HepG2 (cell line): ENCODE measurements around the gene CIAO2B. TPM values are rescaled to one million over a fixed set of nuclear protein-coding genes. Genes with fewer than 3 reads are reported as not detected.

Source experiments
- AKAP8 ChIP-seq: sonication (generic); formaldehyde crosslinking; IDR thresholded peaks from 2 replicates; pipeline ENCODE4 v1.5.1; 2020; ENCODE audit warnings: mild to moderate bottlenecking, missing genetic modification reagents
- BORCS8-MEF2B ChIP-seq: sonication (generic); formaldehyde crosslinking; IDR thresholded peaks from 2 replicates; pipeline ENCODE4 v1.8.0; 2022; ENCODE audit warnings: mild to moderate bottlenecking, missing genetic modification reagents
- FOXA1 ChIP-seq, 2 experiments: fragments of 450-650 bp in 1 of 2; sonication (generic) in 1 of 2; formaldehyde crosslinking in 1 of 2; IDR thresholded peaks; 2 replicates each; pipeline versions ENCODE4 v1.4.0 to v1.6.1; 2016 to 2020; ENCODE audit warnings: missing genetic modification reagents in 1 of 2
- FOXA3 ChIP-seq: IDR thresholded peaks from 2 replicates; pipeline ENCODE4 v1.6.1; 2016; ENCODE audit warnings: missing genetic modification reagents, missing compliant biosample characterization
- KLF16 ChIP-seq, 2 experiments: sonication (generic) in 1 of 2; formaldehyde crosslinking in 1 of 2; IDR thresholded peaks; 2 replicates each; pipeline versions ENCODE4 v1.6.1 to v1.8.0; 2016 to 2023; ENCODE audit warnings: missing genetic modification reagents in 2 of 2, missing compliant biosample characterization in 1 of 2
- KMT2B ChIP-seq: IDR thresholded peaks from 2 replicates; pipeline ENCODE4 v1.6.1; 2016; ENCODE audit warnings: missing genetic modification reagents, missing compliant biosample characterization
- MBD4 ChIP-seq: IDR thresholded peaks from 2 replicates; pipeline ENCODE4 v1.6.1; 2012; ENCODE audit warnings: low read length, inconsistent platforms, borderline replicate concordance
- MIXL1 ChIP-seq: IDR thresholded peaks from 2 replicates; pipeline ENCODE4 v1.6.1; 2016
- NFKB2 ChIP-seq: sonication (generic); formaldehyde crosslinking; IDR thresholded peaks from 2 replicates; pipeline ENCODE4 v1.4.0; 2020; ENCODE audit warnings: missing genetic modification reagents, borderline replicate concordance
- NKX3-1 ChIP-seq: sonication (generic); formaldehyde crosslinking; IDR thresholded peaks from 2 replicates; pipeline ENCODE4 v1.5.0; 2020; ENCODE audit warnings: missing genetic modification reagents
- ONECUT2 ChIP-seq: sonication (generic); formaldehyde crosslinking; IDR thresholded peaks from 2 replicates; pipeline ENCODE4 v1.4.0; 2020; ENCODE audit warnings: missing genetic modification reagents
- PHF21A ChIP-seq: sonication (generic); formaldehyde crosslinking; IDR thresholded peaks from 2 replicates; pipeline ENCODE4 v1.5.0; 2020; ENCODE audit warnings: mild to moderate bottlenecking, missing genetic modification reagents
- POLR2AphosphoS2 ChIP-seq: IDR thresholded peaks from 2 replicates; pipeline ENCODE4 v1.6.1; 2011; ENCODE audit warnings: low read depth, low read length, improper control_type of control experiment
- SMAD9 ChIP-seq: sonication (generic); formaldehyde crosslinking; IDR thresholded peaks from 2 replicates; pipeline ENCODE4 v1.5.1; 2020; ENCODE audit warnings: mild to moderate bottlenecking, missing genetic modification reagents
- SMYD3 ChIP-seq: sonication (generic); formaldehyde crosslinking; IDR thresholded peaks from 2 replicates; pipeline ENCODE4 v1.8.1; 2023; ENCODE audit warnings: mild to moderate bottlenecking, missing genetic modification reagents
- TBL1XR1 ChIP-seq: fragments of 150-350 bp; IDR thresholded peaks from 2 replicates; pipeline ENCODE4 v1.6.1; 2014; ENCODE audit warnings: borderline replicate concordance, low read length; ENCODE audit not compliant: partially characterized antibody
- THAP11 ChIP-seq: IDR thresholded peaks from 2 replicates; pipeline ENCODE4 v1.6.1; 2016; ENCODE audit warnings: missing biosample characterization, missing genetic modification reagents
- WIZ ChIP-seq: sonication (generic); formaldehyde crosslinking; IDR thresholded peaks from 2 replicates; pipeline ENCODE4 v1.5.1; 2020; ENCODE audit warnings: mild to moderate bottlenecking, missing genetic modification reagents
- ZNF251 ChIP-seq: sonication (generic); formaldehyde crosslinking; IDR thresholded peaks from 2 replicates; pipeline ENCODE4 v1.9.0; 2021; ENCODE audit warnings: mild to moderate bottlenecking, missing genetic modification reagents
- ZNF253 ChIP-seq: sonication (generic); formaldehyde crosslinking; IDR thresholded peaks from 2 replicates; pipeline ENCODE4 v1.8.0; 2022; ENCODE audit warnings: mild to moderate bottlenecking, missing genetic modification reagents, borderline replicate concordance
- ZNF496 ChIP-seq: sonication (generic); formaldehyde crosslinking; IDR thresholded peaks from 2 replicates; pipeline ENCODE4 v1.8.1; 2023; ENCODE audit warnings: mild to moderate bottlenecking, moderate library complexity, missing genetic modification reagents; ENCODE audit not compliant: insufficient replicate concordance
- ZNF781 ChIP-seq: sonication (generic); formaldehyde crosslinking; IDR thresholded peaks from 2 replicates; pipeline ENCODE4 v1.5.1; 2020; ENCODE audit warnings: borderline replicate concordance, mild to moderate bottlenecking, missing genetic modification reagents; ENCODE audit errors: not compliant biosample characterization
- polyA plus RNA-seq, 8 experiments: library from polyadenylated mRNA; depleted of rRNA in 3 of 8; stranded (reverse) in 7 of 8; unstranded in 1 of 8; fragments of >200 nt; fragmentation: Illumina TruSeq in 4 of 8; extraction: Trizol in 4 of 8; gene quantifications; 2 replicates each; pipeline versions ENCODE4 v1.2.1 to v1.2.3, GENCODE V29; 2011 to 2016; ENCODE audit warnings: low read depth in 4 of 8, missing spikeins in 1 of 8, mixed read lengths in 1 of 8; ENCODE audit not compliant: insufficient read depth in 1 of 8
- total RNA-seq, 5 experiments: library from RNA; depleted of rRNA; stranded (reverse); fragments of >200 nt; fragmentation: Illumina TruSeq; extraction: Trizol; gene quantifications; 2 replicates each; pipeline ENCODE4 v1.2.3, GENCODE V29; 2016; ENCODE audit warnings: low read depth in 1 of 5
- TF ChIP-seq, protein P1 (sequence below): IDR thresholded peaks from 2 replicates; pipeline ENCODE4 v1.6.1; 2016; ENCODE audit warnings: missing genetic modification reagents, missing compliant biosample characterization
- TF ChIP-seq, protein P2 (sequence below): sonication (generic); formaldehyde crosslinking; IDR thresholded peaks from 2 replicates; pipeline ENCODE4 v1.5.1; 2020; ENCODE audit warnings: missing genetic modification reagents, mild to moderate bottlenecking, borderline replicate concordance
- TF ChIP-seq, protein P3 (sequence below): sonication (generic); formaldehyde crosslinking; IDR thresholded peaks from 2 replicates; pipeline ENCODE4 v1.4.0; 2020; ENCODE audit warnings: missing genetic modification reagents; ENCODE audit errors: not compliant biosample characterization
- TF ChIP-seq, protein P4 (sequence below): sonication (generic); formaldehyde crosslinking; IDR thresholded peaks from 2 replicates; pipeline ENCODE4 v1.8.0; 2022; ENCODE audit warnings: mild to moderate bottlenecking, missing genetic modification reagents, borderline replicate concordance

CIAO2B gene
- total and polyA plus RNA-seq, 2 of the 13 experiments (the other 11 are each of a cell fraction or from before 2014, with no cell fraction given) = 157 to 293 TPM

DNA sequence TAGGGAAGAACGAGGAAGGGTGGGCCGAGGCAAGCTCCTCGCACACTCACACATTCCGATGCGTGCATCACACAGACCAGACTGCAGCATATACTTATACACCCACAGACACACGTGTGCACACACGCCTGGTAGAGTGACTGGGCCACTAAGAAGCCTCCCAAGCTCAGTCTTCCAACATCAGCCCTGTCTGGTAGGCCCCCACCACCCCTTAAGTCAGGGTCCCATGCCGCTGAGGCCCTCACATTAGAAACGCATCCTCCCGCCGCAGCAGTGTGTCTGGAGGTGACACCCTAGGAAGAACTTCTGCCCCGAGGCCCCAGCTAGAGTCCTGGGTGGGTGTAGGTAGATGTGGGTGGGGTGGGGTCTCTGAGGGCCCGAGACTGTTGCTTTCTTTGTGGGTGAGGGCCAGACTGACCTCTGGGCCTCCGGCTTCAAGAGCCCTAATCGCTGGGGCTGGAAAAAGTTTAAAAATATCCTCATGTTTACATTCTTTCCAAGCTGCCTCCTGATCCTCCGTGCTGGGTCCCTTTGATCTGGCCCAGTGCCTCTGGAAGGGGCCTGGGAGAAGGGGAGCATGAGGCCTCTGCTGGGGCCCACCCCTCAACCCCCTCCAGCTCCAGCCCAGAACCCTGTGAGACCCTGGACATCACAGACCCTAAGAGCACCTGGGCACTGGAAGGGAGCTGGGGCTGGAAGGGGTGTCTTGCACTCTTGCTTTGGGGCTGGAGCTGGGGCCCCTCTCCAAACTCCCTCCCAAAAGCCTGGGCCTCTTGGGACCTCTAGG is 29.2 kb downstream of the CIAO2B start (continued):
- TF ChIP-seq KMT2B (CRISPR knock-in tag) = no peak; the same call in 1 of the 2 replicates
- no peak for TF ChIP-seq BORCS8-MEF2B (CRISPR knock-in tag)
- TF ChIP-seq, protein P1, sequence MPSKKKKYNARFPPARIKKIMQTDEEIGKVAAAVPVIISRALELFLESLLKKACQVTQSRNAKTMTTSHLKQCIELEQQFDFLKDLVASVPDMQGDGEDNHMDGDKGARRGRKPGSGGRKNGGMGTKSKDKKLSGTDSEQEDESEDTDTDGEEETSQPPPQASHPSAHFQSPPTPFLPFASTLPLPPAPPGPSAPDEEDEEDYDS (CRISPR knock-in tag) = peak; percentile 62
- TF ChIP-seq TBL1XR1 = no peak
- TF ChIP-seq FOXA1 (IDR thresholded peaks at IDR 0.05) = no peak
- peak; percentile 92 for TF ChIP-seq FOXA1 (CRISPR knock-in tag; IDR thresholded peaks at IDR 0.05)
- TF ChIP-seq THAP11 = peak; percentile 48; the same call in 1 of the 2 replicates
- TF ChIP-seq NKX3-1 (CRISPR knock-in tag) = 0 out of 2 replicates have a peak, but pooled peaks have one; percentile 46
- no peak for TF ChIP-seq POLR2AphosphoS2
- TF ChIP-seq SMAD9 (CRISPR knock-in tag) = no peak
- TF ChIP-seq, protein P2, sequence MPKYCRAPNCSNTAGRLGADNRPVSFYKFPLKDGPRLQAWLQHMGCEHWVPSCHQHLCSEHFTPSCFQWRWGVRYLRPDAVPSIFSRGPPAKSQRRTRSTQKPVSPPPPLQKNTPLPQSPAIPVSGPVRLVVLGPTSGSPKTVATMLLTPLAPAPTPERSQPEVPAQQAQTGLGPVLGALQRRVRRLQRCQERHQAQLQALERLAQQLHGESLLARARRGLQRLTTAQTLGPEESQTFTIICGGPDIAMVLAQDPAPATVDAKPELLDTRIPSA (CRISPR knock-in tag) = peak; percentile 69; the same call in 1 of the 2 replicates
- TF ChIP-seq PHF21A = no peak; the same call in 1 of the 2 replicates
- no peak for TF ChIP-seq ONECUT2
- TF ChIP-seq, protein P3, sequence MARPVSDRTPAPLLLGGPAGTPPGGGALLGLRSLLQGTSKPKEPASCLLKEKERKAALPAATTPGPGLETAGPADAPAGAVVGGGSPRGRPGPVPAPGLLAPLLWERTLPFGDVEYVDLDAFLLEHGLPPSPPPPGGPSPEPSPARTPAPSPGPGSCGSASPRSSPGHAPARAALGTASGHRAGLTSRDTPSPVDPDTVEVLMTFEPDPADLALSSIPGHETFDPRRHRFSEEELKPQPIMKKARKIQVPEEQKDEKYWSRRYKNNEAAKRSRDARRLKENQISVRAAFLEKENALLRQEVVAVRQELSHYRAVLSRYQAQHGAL = no peak
- no peak for TF ChIP-seq NFKB2
- TF ChIP-seq WIZ (CRISPR knock-in tag) = no peak
- TF ChIP-seq AKAP8 = no peak
- no peak for TF ChIP-seq SMYD3 (CRISPR knock-in tag)
- TF ChIP-seq MBD4 = no peak
- no peak for TF ChIP-seq ZNF496 (CRISPR knock-in tag)
- no peak for TF ChIP-seq ZNF781 (CRISPR knock-in tag)
- TF ChIP-seq, protein P4, sequence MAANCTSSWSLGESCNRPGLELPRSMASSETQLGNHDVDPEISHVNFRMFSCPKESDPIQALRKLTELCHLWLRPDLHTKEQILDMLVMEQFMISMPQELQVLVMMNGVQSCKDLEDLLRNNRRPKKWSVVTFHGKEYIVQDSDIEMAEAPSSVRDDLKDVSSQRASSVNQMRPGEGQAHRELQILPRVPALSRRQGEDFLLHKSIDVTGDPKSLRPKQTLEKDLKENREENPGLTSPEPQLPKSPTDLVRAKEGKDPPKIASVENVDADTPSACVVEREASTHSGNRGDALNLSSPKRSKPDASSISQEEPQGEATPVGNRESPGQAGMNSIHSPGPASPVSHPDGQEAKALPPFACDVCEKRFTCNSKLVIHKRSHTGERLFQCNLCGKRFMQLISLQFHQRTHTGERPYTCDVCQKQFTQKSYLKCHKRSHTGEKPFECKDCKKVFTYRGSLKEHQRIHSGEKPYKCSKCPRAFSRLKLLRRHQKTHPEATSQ = no peak; the same call in 1 of the 2 replicates
- TF ChIP-seq MIXL1 = no peak
- TF ChIP-seq ZNF253 (CRISPR knock-in tag) = no peak
- TF ChIP-seq ZNF251 (CRISPR knock-in tag) = no peak
- TF ChIP-seq KLF16 (CRISPR knock-in tag; IDR thresholded peaks at IDR 0.05) = no peak; a peak in 1 of 4 replicates
- TF ChIP-seq FOXA3 (CRISPR knock-in tag) = peak; percentile 96
